SK-N-SH (cell line): ENCODE data around the gene DNAJC13.
A peak's percentile ranks its signal among the peaks of the same experiment; 100 is the strongest.

Source experiments
- ELF1 ChIP-seq: IDR thresholded peaks from 2 replicates; pipeline ENCODE4 v1.4.0; 2012
- EP300 ChIP-seq, 2 experiments: IDR thresholded peaks; 2 replicates each; pipeline versions ENCODE4 v1.4.0 to v1.6.1; 2012; ENCODE audit warnings: borderline replicate concordance in 1 of 2, low read depth in 1 of 2, low read length in 1 of 2
- EZH2phosphoT487 ChIP-seq: fragments of 200-600 bp; sonication (generic); IDR thresholded peaks from 2 replicates; pipeline ENCODE4 v1.6.1; 2017; ENCODE audit warnings: low read depth, mixed run types, mild to moderate bottlenecking, antibody characterized with exemption, moderate library complexity, borderline replicate concordance
- JUND ChIP-seq: IDR thresholded peaks from 2 replicates; pipeline ENCODE4 v1.4.0; 2012
- NFIC ChIP-seq: IDR thresholded peaks from 2 replicates; pipeline ENCODE4 v1.4.0; 2012; ENCODE audit warnings: borderline replicate concordance
- RAD21 ChIP-seq: IDR thresholded peaks from 2 replicates; pipeline ENCODE4 v1.6.1; 2012; ENCODE audit warnings: mild to moderate bottlenecking, low read length
- TEAD4 ChIP-seq: IDR thresholded peaks from 2 replicates; pipeline ENCODE4 v1.4.0; 2012; ENCODE audit warnings: mild to moderate bottlenecking, borderline replicate concordance; ENCODE audit not compliant: insufficient read depth
- TF ChIP-seq, protein P1 (sequence below): fragments of 200-600 bp; sonication (generic); IDR thresholded peaks from 2 replicates; pipeline ENCODE4 v1.6.1; 2017; ENCODE audit warnings: antibody characterized with exemption, mild to moderate bottlenecking, moderate library complexity
- TF ChIP-seq, protein P2 (sequence below): IDR thresholded peaks from 2 replicates; pipeline ENCODE4 v1.6.1; 2012; ENCODE audit warnings: mild to moderate bottlenecking, low read depth, low read length, moderate library complexity
- TF ChIP-seq, protein P3 (sequence below): IDR thresholded peaks from 2 replicates; pipeline ENCODE4 v1.4.0; 2012; ENCODE audit warnings: low read depth, borderline replicate concordance
- TF ChIP-seq, protein P4 (sequence below): fragments of 150-350 bp; IDR thresholded peaks from 2 replicates; pipeline ENCODE4 v1.6.1; 2017; ENCODE audit warnings: antibody characterized with exemption, low read length, low read depth, borderline replicate concordance

DNA sequence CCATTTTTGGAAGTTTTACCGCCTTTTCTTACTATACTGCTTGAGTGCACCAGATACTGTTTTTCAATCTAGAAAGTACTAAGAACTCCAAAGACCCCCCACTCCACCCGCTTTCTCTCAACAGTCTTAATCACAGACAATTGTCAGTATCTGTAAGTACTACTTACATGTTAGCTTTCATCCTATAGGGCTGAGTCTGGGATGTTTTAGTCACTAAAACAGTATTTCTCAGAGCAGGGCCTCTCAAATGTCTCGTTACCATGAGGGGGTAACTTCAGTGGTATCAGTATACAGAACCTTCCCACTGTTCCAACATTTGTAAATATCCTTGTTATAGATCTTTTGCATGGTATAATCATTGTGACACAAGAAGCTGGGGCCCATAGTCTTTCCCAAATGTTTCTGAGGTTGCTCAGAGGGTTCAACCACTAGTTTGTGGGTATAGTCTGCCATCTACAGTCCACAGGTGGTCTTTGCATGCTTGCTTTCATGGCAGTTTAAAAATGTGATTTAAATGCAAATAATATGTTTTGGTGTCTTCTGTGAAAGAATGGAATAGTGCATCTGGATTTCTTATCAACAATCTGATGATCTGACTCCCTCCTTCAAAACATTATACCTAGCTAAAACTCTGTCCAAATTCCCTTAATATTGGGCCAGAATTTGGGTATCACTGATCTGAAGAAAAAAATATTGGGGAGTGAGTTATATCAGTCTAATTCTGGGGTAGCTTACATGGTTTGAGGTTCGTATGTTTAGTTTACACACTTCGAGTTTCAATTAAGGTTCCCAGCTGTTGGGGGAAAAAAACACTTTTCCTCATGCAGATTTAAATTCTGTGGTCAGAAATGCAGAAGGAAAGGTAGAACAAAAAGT, 18.0 kb upstream of the DNAJC13 start:
- peak; percentile 97 for TF ChIP-seq RAD21
- no peak for TF ChIP-seq ELF1
- TF ChIP-seq, protein P1, sequence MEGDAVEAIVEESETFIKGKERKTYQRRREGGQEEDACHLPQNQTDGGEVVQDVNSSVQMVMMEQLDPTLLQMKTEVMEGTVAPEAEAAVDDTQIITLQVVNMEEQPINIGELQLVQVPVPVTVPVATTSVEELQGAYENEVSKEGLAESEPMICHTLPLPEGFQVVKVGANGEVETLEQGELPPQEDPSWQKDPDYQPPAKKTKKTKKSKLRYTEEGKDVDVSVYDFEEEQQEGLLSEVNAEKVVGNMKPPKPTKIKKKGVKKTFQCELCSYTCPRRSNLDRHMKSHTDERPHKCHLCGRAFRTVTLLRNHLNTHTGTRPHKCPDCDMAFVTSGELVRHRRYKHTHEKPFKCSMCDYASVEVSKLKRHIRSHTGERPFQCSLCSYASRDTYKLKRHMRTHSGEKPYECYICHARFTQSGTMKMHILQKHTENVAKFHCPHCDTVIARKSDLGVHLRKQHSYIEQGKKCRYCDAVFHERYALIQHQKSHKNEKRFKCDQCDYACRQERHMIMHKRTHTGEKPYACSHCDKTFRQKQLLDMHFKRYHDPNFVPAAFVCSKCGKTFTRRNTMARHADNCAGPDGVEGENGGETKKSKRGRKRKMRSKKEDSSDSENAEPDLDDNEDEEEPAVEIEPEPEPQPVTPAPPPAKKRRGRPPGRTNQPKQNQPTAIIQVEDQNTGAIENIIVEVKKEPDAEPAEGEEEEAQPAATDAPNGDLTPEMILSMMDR = peak; percentile 95
- TF ChIP-seq, protein P2, sequence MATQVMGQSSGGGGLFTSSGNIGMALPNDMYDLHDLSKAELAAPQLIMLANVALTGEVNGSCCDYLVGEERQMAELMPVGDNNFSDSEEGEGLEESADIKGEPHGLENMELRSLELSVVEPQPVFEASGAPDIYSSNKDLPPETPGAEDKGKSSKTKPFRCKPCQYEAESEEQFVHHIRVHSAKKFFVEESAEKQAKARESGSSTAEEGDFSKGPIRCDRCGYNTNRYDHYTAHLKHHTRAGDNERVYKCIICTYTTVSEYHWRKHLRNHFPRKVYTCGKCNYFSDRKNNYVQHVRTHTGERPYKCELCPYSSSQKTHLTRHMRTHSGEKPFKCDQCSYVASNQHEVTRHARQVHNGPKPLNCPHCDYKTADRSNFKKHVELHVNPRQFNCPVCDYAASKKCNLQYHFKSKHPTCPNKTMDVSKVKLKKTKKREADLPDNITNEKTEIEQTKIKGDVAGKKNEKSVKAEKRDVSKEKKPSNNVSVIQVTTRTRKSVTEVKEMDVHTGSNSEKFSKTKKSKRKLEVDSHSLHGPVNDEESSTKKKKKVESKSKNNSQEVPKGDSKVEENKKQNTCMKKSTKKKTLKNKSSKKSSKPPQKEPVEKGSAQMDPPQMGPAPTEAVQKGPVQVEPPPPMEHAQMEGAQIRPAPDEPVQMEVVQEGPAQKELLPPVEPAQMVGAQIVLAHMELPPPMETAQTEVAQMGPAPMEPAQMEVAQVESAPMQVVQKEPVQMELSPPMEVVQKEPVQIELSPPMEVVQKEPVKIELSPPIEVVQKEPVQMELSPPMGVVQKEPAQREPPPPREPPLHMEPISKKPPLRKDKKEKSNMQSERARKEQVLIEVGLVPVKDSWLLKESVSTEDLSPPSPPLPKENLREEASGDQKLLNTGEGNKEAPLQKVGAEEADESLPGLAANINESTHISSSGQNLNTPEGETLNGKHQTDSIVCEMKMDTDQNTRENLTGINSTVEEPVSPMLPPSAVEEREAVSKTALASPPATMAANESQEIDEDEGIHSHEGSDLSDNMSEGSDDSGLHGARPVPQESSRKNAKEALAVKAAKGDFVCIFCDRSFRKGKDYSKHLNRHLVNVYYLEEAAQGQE = no peak
- TF ChIP-seq, protein P3, sequence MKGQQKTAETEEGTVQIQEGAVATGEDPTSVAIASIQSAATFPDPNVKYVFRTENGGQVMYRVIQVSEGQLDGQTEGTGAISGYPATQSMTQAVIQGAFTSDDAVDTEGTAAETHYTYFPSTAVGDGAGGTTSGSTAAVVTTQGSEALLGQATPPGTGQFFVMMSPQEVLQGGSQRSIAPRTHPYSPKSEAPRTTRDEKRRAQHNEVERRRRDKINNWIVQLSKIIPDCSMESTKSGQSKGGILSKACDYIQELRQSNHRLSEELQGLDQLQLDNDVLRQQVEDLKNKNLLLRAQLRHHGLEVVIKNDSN = no peak
- no peak for TF ChIP-seq EP300 (IDR thresholded peaks at IDR 0.05; ENCODE audit: borderline replicate concordance in 1 of 2, low read depth in 1 of 2, low read length in 1 of 2)
- TF ChIP-seq, protein P4, sequence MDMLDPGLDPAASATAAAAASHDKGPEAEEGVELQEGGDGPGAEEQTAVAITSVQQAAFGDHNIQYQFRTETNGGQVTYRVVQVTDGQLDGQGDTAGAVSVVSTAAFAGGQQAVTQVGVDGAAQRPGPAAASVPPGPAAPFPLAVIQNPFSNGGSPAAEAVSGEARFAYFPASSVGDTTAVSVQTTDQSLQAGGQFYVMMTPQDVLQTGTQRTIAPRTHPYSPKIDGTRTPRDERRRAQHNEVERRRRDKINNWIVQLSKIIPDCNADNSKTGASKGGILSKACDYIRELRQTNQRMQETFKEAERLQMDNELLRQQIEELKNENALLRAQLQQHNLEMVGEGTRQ = no peak
- no peak for TF ChIP-seq EZH2phosphoT487
- TF ChIP-seq JUND = no peak
- TF ChIP-seq NFIC = no peak
- TF ChIP-seq TEAD4 = no peak
